HepG2 (cell line): ENCODE results near the gene FAM187B. TPM values are rescaled to one million over a fixed set of nuclear protein-coding genes. Genes with fewer than 3 reads are reported as not detected.

Experiments
- BRCA1 ChIP-seq: sonication (generic); formaldehyde crosslinking; IDR thresholded peaks from 2 replicates; pipeline ENCODE4 v1.4.0; 2020; ENCODE audit warnings: missing genetic modification reagents
- HOMEZ ChIP-seq: IDR thresholded peaks from 2 replicates; pipeline ENCODE4 v1.6.1; 2016; ENCODE audit warnings: low read depth
- ISL2 ChIP-seq: sonication (generic); formaldehyde crosslinking; IDR thresholded peaks from 2 replicates; pipeline ENCODE4 v1.5.0; 2020; ENCODE audit warnings: missing genetic modification reagents
- MBNL3 ChIP-seq: fragments of 250-450 bp; sonication (Bioruptor Pico); conservative IDR thresholded peaks from 2 replicates; pipeline ENCODE4 v1.8.0; 2022; ENCODE audit warnings: mild to moderate bottlenecking, inconsistent platforms
- MEF2D ChIP-seq: sonication (generic); formaldehyde crosslinking; IDR thresholded peaks from 2 replicates; pipeline ENCODE4 v1.5.1; 2020; ENCODE audit warnings: mild to moderate bottlenecking, missing genetic modification reagents
- MTF2 ChIP-seq: sonication (generic); formaldehyde crosslinking; IDR thresholded peaks from 2 replicates; pipeline ENCODE4 v1.5.0; 2020; ENCODE audit warnings: missing genetic modification reagents, borderline replicate concordance
- PHF20 ChIP-seq: sonication (generic); formaldehyde crosslinking; IDR thresholded peaks from 2 replicates; pipeline ENCODE4 v1.5.0; 2020; ENCODE audit warnings: mild to moderate bottlenecking, missing genetic modification reagents
- SOX13 ChIP-seq, 3 experiments: fragments of 450-650 bp in 1 of 3; sonication (generic) in 1 of 3; formaldehyde crosslinking in 1 of 3; IDR thresholded peaks in 2 of 3; conservative IDR thresholded peaks in 1 of 3; 2 replicates each; pipeline versions ENCODE4 v1.5.0 to v1.6.1; 2016 to 2020; ENCODE audit warnings: antibody characterized with exemption in 1 of 3, mild to moderate bottlenecking in 1 of 3, missing compliant biosample characterization in 1 of 3, missing genetic modification reagents in 1 of 3, moderate library complexity in 1 of 3
- SP5 ChIP-seq: IDR thresholded peaks from 2 replicates; pipeline ENCODE4 v1.6.1; 2016; ENCODE audit warnings: low read depth, borderline replicate concordance
- TRIM24 ChIP-seq: sonication (generic); formaldehyde crosslinking; IDR thresholded peaks from 2 replicates; pipeline ENCODE4 v1.8.0; 2022; ENCODE audit warnings: mild to moderate bottlenecking, missing genetic modification reagents
- ZBTB40 ChIP-seq, 2 experiments: fragments of 450-650 bp in 1 of 2; sonication (generic) in 1 of 2; formaldehyde crosslinking in 1 of 2; IDR thresholded peaks; 2 replicates each; pipeline versions ENCODE4 v1.6.1 to v1.8.0; 2016 to 2022; ENCODE audit warnings: antibody characterized with exemption in 1 of 2, mild to moderate bottlenecking in 1 of 2, missing genetic modification reagents in 1 of 2
- ZNF691 ChIP-seq: sonication (generic); formaldehyde crosslinking; IDR thresholded peaks from 2 replicates; pipeline ENCODE4 v1.4.0; 2020; ENCODE audit warnings: missing genetic modification reagents, low read depth, mild to moderate bottlenecking, borderline replicate concordance
- ZNF747 ChIP-seq: sonication (generic); formaldehyde crosslinking; IDR thresholded peaks from 2 replicates; pipeline ENCODE4 v1.8.1; 2023; ENCODE audit warnings: missing genetic modification reagents, mild to moderate bottlenecking, borderline replicate concordance
- ZNF776 ChIP-seq: sonication (generic); formaldehyde crosslinking; IDR thresholded peaks from 2 replicates; pipeline ENCODE4 v1.4.0; 2020; ENCODE audit warnings: mild to moderate bottlenecking, missing genetic modification reagents
- ZNF841 ChIP-seq: sonication (generic); formaldehyde crosslinking; IDR thresholded peaks from 2 replicates; pipeline ENCODE4 v1.8.1; 2023; ENCODE audit warnings: missing genetic modification reagents, borderline replicate concordance
- polyA plus RNA-seq, 8 experiments: library from polyadenylated mRNA; depleted of rRNA in 3 of 8; stranded (reverse) in 7 of 8; unstranded in 1 of 8; fragments of >200 nt; fragmentation: Illumina TruSeq in 4 of 8; extraction: Trizol in 4 of 8; gene quantifications; 2 replicates each; pipeline versions ENCODE4 v1.2.1 to v1.2.3, GENCODE V29; 2011 to 2016; ENCODE audit warnings: low read depth in 4 of 8, missing spikeins in 1 of 8, mixed read lengths in 1 of 8; ENCODE audit not compliant: insufficient read depth in 1 of 8
- total RNA-seq, 5 experiments: library from RNA; depleted of rRNA; stranded (reverse); fragments of >200 nt; fragmentation: Illumina TruSeq; extraction: Trizol; gene quantifications; 2 replicates each; pipeline ENCODE4 v1.2.3, GENCODE V29; 2016; ENCODE audit warnings: low read depth in 1 of 5

FAM187B gene
- total and polyA plus RNA-seq, 2 of the 13 experiments (the other 11 are each of a cell fraction or from before 2014, with no cell fraction given) = not detected

GRCh38 chr19:35253316-35254286, 25.1 kb upstream of the FAM187B start (continued):
- TF ChIP-seq ZNF691 (0 out of 2 replicates have a peak, but pooled peaks have one; percentile 51), PHF20 (CRISPR knock-in tag) (no peak), ZNF776 (CRISPR knock-in tag) (no peak), ZNF841 (CRISPR knock-in tag) (no peak), SP5 (CRISPR knock-in tag) (peak; percentile 64; the same call in 1 of the 2 replicates), SOX13 (IDR thresholded peaks at IDR 0.05) (0 out of 2 replicates have a peak, but pooled peaks have one; percentile 38), SOX13 (CRISPR knock-in tag; conservative IDR thresholded peaks at IDR 0.05 in 1 of 2, IDR thresholded peaks at IDR 0.05 in 1 of 2) (peak in 1 of 2 experiments; percentile 86; a peak in 2 of 4 replicates), MTF2 (CRISPR knock-in tag) (no peak), TRIM24 (CRISPR knock-in tag) (no peak), MEF2D (CRISPR knock-in tag) (no peak), ZBTB40 (IDR thresholded peaks at IDR 0.05) (no peak), ZBTB40 (CRISPR knock-in tag; IDR thresholded peaks at IDR 0.05) (no peak), ISL2 (CRISPR knock-in tag) (peak; percentile 49), MBNL3 (CRISPR knock-in tag) (no peak), BRCA1 (CRISPR knock-in tag) (no peak), HOMEZ (0 out of 2 replicates have a peak, but pooled peaks have one; percentile 37), ZNF747 (CRISPR knock-in tag) (0 out of 2 replicates have a peak, but pooled peaks have one; percentile 33)
